Measurements from ENCODE around the gene INTU. TPM values are rescaled to one million over a fixed set of nuclear protein-coding genes. Genes with fewer than 3 reads are reported as not detected.

Gene INTU
- total and polyA plus RNA-seq, 10 donors = 0.85 to 9.1 (median 3.7) TPM

DNA sequence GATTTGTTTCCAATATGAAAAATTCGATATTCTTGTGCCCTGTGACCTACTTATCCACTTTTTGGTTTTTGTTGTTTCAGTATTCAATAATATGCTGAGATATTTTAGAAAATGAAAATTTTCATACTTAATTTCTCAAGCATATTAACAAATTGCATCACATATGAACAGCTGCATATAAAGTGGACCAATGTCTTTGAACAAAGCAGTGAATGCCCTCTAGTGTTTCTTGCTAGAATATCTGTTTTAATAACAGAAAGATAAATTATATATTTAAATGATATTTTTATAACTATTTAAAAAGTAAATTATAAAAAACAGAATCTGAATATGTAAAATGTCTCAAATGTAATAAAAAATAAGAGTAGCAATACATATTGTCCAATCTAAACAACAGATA is 31.7 kb upstream of the INTU start:
- DNase-seq = no peak
- Histone ChIP-seq H3K9me3 (no peaks in the 10 kb centered on the region), H3K36me3 (no peaks in the 10 kb centered on the region), H3K4me3 (no peak overlapping the region), H3K4me1 (no peaks in the 10 kb centered on the region), H3K27me3 (replicated peaks in 1 of 7) (peaks cover 0 to 13% (median 6%) of the 10 kb centered on the region in 7 donors), H3K27ac (no peak overlapping the region)
- intact Hi-C loops (cut with DNase I; ENCODE audit: low total_unique reads) = no loop called here
- 72 to 92% (median 78%) methylated on average over 1 of the region's 1 CpG for WGBS, 5 donors
- TF ChIP-seq POLR2A (IDR thresholded peaks at IDR 0.05) (no peak), CTCF (IDR thresholded peaks at IDR 0.05 in 8 of 11, conservative IDR thresholded peaks at IDR 0.05 in 3 of 11) (no peak), POLR2AphosphoS5 (IDR thresholded peaks at IDR 0.05) (no peak)

GRCh38 chr4:127604949-127605709 is 27.6 kb upstream of the INTU start:
- intact Hi-C loops (cut with DNase I; ENCODE audit: low total_unique reads) = loop anchor here (5.0 kb wide), 1 partner anchor 127 kb away; the partner anchor contains the start of gene SLC25A31
- H3K9me3 ChIP-seq = no peaks in the 10 kb centered on the region
- DNase-seq = no peak

GRCh38 chr4:127606823-127607222 is 25.9 kb upstream of the INTU start:
- Histone ChIP-seq H3K27me3 (replicated peaks in 1 of 7) (peaks cover 0 to 13% (median 6%) of the 10 kb centered on the region in 7 donors), H3K27ac (no peak overlapping the region), H3K4me3 (no peak overlapping the region), H3K9me3 (no peaks in the 10 kb centered on the region), H3K4me1 (no peaks in the 10 kb centered on the region), H3K36me3 (no peaks in the 10 kb centered on the region)
- DNase-seq = no peak
- TF ChIP-seq POLR2A (IDR thresholded peaks at IDR 0.05) (no peak), POLR2AphosphoS5 (IDR thresholded peaks at IDR 0.05) (no peak), CTCF (IDR thresholded peaks at IDR 0.05 in 8 of 11, conservative IDR thresholded peaks at IDR 0.05 in 3 of 11) (no peak)
- intact Hi-C loops (cut with DNase I; ENCODE audit: low total_unique reads) = loop anchor here (5.0 kb wide), 1 partner anchor 125 kb away; the partner anchor contains the start of gene SLC25A31

More at GRCh38 chr4:127604949-127605709, 27.6 kb upstream of the INTU start:
- TF ChIP-seq POLR2A (IDR thresholded peaks at IDR 0.05) = no peak
- peak in 6 of 11 experiments; percentile 22 to 54 (median 36) for TF ChIP-seq CTCF (IDR thresholded peaks at IDR 0.05 in 8 of 11, conservative IDR thresholded peaks at IDR 0.05 in 3 of 11)
- TF ChIP-seq POLR2AphosphoS5 (IDR thresholded peaks at IDR 0.05) = no peak
- Histone ChIP-seq H3K27ac (no peak overlapping the region), H3K36me3 (no peaks in the 10 kb centered on the region), H3K4me1 (no peaks in the 10 kb centered on the region), H3K4me3 (no peak overlapping the region), H3K27me3 (replicated peaks in 1 of 7) (peaks cover 0 to 13% (median 6%) of the 10 kb centered on the region in 7 donors)
- 13 to 37% (median 16%) methylated on average over 6 of the region's 6 CpGs for WGBS, 5 donors

GRCh38 chr4:127609484-127609883 is 23.3 kb upstream of the INTU start:
- no peaks in the 10 kb centered on the region for H3K36me3 ChIP-seq
- TF ChIP-seq CTCF (IDR thresholded peaks at IDR 0.05 in 8 of 11, conservative IDR thresholded peaks at IDR 0.05 in 3 of 11) (no peak), POLR2A (IDR thresholded peaks at IDR 0.05) (no peak), POLR2AphosphoS5 (IDR thresholded peaks at IDR 0.05) (no peak)
- no peaks in the 10 kb centered on the region for H3K4me1 ChIP-seq
- H3K27ac ChIP-seq = no peak overlapping the region
- H3K9me3 ChIP-seq = no peaks in the 10 kb centered on the region
- intact Hi-C loops (cut with DNase I; ENCODE audit: low total_unique reads) = loop anchor here (5.0 kb wide), 1 partner anchor 123 kb away; the partner anchor contains the start of gene SLC25A31
- H3K4me3 ChIP-seq = no peak overlapping the region
- no peak for DNase-seq
- WGBS, 5 donors = 63 to 77% (median 72%) methylated on average over 5 of the region's 5 CpGs
- peaks cover 0 to 14% (median 6%) of the 10 kb centered on the region in 7 donors for H3K27me3 ChIP-seq (replicated peaks in 1 of 7)

Measured in spleen (tissue), 11 donors.